Measurements from ENCODE around the gene MATR3.

MATR3 gene

DNA sequence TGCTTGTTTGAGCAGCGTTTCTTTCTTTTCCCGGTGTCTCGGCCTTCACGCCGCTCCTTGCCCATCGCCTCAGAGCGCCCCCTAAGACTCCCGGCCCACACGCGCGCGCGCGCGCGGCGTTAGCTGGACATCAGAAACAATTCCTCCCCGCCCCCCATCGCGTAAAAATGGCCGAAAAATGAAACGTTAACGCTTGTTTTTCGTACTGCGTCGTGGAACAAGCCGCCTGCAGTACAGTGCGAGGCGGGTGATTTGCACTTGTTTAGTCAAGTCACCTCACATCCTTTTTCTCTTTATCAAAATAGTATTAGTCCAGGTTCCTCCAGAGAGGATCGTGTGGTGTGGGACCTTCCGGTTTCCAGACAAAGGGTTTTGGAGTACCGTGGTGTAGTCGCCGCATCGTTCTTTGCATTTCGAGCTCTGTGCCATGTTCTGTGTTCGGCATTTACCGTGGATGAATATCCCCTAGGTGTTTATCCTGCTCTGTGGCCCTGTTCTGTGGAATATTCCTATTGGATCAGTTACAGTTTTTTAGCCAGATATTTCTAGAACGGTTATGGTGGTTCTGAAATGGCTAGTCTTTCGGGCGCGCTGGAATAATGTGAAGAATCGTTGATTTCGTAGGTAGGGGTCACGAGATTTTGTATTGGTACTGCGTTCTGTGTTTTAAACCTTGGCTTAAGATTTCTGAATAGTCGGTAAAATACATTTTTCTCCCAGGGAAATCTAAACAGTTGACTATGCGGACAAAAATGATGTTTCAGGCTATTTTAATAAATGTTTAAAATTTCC, 1.0 kb downstream of the MATR3 start:
- peak overlapping the region; percentile 85 for H3K27ac ChIP-seq (ENCODE audit: low read depth, low read length)
- H4K20me1 ChIP-seq (ENCODE audit: low read depth, low read length): peaks cover 44% of the 10 kb centered on the region
- peak overlapping the region; percentile 97 for H3K9ac ChIP-seq (ENCODE audit: low read length)
- peaks cover 9% of the 10 kb centered on the region for H3K36me3 ChIP-seq (ENCODE audit: low read length)
- H3F3A ChIP-seq (ENCODE audit: insufficient read depth): peaks cover 43% of the 10 kb centered on the region
- TF ChIP-seq, protein P1, sequence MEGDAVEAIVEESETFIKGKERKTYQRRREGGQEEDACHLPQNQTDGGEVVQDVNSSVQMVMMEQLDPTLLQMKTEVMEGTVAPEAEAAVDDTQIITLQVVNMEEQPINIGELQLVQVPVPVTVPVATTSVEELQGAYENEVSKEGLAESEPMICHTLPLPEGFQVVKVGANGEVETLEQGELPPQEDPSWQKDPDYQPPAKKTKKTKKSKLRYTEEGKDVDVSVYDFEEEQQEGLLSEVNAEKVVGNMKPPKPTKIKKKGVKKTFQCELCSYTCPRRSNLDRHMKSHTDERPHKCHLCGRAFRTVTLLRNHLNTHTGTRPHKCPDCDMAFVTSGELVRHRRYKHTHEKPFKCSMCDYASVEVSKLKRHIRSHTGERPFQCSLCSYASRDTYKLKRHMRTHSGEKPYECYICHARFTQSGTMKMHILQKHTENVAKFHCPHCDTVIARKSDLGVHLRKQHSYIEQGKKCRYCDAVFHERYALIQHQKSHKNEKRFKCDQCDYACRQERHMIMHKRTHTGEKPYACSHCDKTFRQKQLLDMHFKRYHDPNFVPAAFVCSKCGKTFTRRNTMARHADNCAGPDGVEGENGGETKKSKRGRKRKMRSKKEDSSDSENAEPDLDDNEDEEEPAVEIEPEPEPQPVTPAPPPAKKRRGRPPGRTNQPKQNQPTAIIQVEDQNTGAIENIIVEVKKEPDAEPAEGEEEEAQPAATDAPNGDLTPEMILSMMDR (IDR thresholded peaks at IDR 0.05; ENCODE audit: insufficient read depth, low read length, poor library complexity, severe bottlenecking): peak; percentile 29
- TF ChIP-seq EZH2phosphoT487 (conservative IDR thresholded peaks at IDR 0.05; ENCODE audit: low read length): no peak
- no peaks in the 10 kb centered on the region for H3K9me2 ChIP-seq (replicated peaks; ENCODE audit: insufficient read depth, low read length)
- peak overlapping the region; percentile 82 for H3K4me3 ChIP-seq (ENCODE audit: insufficient read depth, low read length, poor library complexity, severe bottlenecking)
- H3K9me3 ChIP-seq (ENCODE audit: insufficient read depth, low read length): no peaks in the 10 kb centered on the region
- H3K79me2 ChIP-seq (ENCODE audit: insufficient read depth, low read length): peaks cover 66% of the 10 kb centered on the region
- peak overlapping the region; percentile 98 for H3K4me2 ChIP-seq (ENCODE audit: low read depth, low read length, poor library complexity, severe bottlenecking)
- no peaks in the 10 kb centered on the region for H3K27me3 ChIP-seq (ENCODE audit: low read length)
- H2AFZ ChIP-seq (ENCODE audit: low read depth, low read length, severe bottlenecking): no peak overlapping the region

DNA sequence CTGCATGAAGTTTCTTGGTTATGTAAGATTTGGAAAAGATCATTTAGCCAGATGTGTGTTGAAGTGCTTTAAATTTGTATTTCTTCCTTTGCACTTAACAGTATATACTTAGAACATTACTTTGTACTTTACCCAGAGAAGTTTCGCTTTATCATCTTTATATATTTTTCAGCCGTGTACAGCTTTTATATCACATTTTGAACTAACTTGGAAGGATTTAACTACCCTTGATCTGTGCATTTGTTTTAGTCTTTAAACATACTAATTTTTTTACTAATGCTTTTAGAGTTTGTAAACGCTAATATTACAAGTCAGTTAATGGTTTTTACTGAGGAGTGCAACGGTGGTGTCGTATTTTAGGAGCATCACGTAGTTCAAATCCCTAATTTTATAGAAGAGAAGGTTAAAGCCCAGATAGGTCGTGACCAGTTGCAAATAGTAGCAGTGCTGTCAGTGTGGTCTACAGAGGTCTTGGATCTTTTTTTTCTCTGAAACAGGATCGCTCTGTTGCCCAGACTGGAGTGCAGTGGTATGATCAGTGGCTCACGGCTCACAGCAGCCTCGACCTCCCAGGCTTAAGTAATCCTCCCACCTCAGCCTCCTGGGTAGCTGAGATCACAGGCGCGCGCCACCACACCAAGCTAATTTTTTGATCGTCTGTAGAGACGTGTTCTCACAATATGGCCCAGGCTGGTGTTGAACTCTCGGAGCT, 2.0 kb downstream of the MATR3 start:
- H3K36me3 ChIP-seq (ENCODE audit: low read length): peaks cover 9% of the 10 kb centered on the region

DNA sequence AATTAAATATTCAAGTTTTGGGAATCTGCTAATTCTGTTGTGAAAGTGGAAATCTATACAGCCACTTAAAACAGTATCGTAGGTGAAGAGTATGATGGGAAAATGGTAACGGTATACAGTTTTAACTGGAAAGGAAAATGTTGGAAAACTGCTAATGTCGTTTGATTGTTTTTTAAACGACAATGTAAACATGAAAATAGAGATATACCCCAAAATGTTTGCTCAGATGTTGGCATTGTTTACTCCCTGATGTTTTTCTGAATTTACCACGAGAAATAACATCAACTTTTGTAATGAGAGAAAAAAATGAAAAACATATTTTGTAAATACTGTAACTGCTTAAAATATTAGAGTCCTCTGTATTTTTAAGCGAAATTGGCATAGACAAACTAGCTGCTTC, 2.7 kb downstream of the MATR3 start:
- H3K4me3 ChIP-seq (ENCODE audit: insufficient read depth, low read length, poor library complexity, severe bottlenecking): peak overlapping the region; percentile 82
- no peaks in the 10 kb centered on the region for H3K9me3 ChIP-seq (ENCODE audit: insufficient read depth, low read length)
- no peaks in the 10 kb centered on the region for H3K9me2 ChIP-seq (replicated peaks; ENCODE audit: insufficient read depth, low read length)
- no peak for TF ChIP-seq EZH2phosphoT487 (conservative IDR thresholded peaks at IDR 0.05; ENCODE audit: low read length)
- TF ChIP-seq, protein P1 (IDR thresholded peaks at IDR 0.05; ENCODE audit: insufficient read depth, low read length, poor library complexity, severe bottlenecking): no peak
- H4K20me1 ChIP-seq (ENCODE audit: low read depth, low read length): peaks cover 44% of the 10 kb centered on the region
- peaks cover 36% of the 10 kb centered on the region for H3F3A ChIP-seq (ENCODE audit: insufficient read depth)
- H3K79me2 ChIP-seq (ENCODE audit: insufficient read depth, low read length): peaks cover 82% of the 10 kb centered on the region
- H3K27ac ChIP-seq (ENCODE audit: low read depth, low read length): peak overlapping the region; percentile 29; the same call in 1 of the 2 replicates
- H3K9ac ChIP-seq (ENCODE audit: low read length): peak overlapping the region; percentile 97
- no peak overlapping the region for H2AFZ ChIP-seq (ENCODE audit: low read depth, low read length, severe bottlenecking)
- H3K4me2 ChIP-seq (ENCODE audit: low read depth, low read length, poor library complexity, severe bottlenecking): peak overlapping the region; percentile 98
- no peaks in the 10 kb centered on the region for H3K27me3 ChIP-seq (ENCODE audit: low read length)
- H3K36me3 ChIP-seq (ENCODE audit: low read length): peaks cover 9% of the 10 kb centered on the region

More for the DNA sequence above, 2.0 kb downstream of the MATR3 start:
- Histone ChIP-seq H3K9me3 (ENCODE audit: insufficient read depth, low read length) (no peaks in the 10 kb centered on the region), H3K4me2 (ENCODE audit: low read depth, low read length, poor library complexity, severe bottlenecking) (peak overlapping the region; percentile 98), H4K20me1 (ENCODE audit: low read depth, low read length) (peaks cover 44% of the 10 kb centered on the region), H3F3A (ENCODE audit: insufficient read depth) (peaks cover 43% of the 10 kb centered on the region), H3K27ac (ENCODE audit: low read depth, low read length) (peak overlapping the region; percentile 85), H3K9ac (ENCODE audit: low read length) (peak overlapping the region; percentile 97), H3K4me3 (ENCODE audit: insufficient read depth, low read length, poor library complexity, severe bottlenecking) (peak overlapping the region; percentile 82), H3K9me2 (replicated peaks; ENCODE audit: insufficient read depth, low read length) (no peaks in the 10 kb centered on the region), H3K27me3 (ENCODE audit: low read length) (no peaks in the 10 kb centered on the region), H2AFZ (ENCODE audit: low read depth, low read length, severe bottlenecking) (no peak overlapping the region), H3K79me2 (ENCODE audit: insufficient read depth, low read length) (peaks cover 75% of the 10 kb centered on the region)
- TF ChIP-seq, protein P1 (IDR thresholded peaks at IDR 0.05; ENCODE audit: insufficient read depth, low read length, poor library complexity, severe bottlenecking): no peak
- no peak for TF ChIP-seq EZH2phosphoT487 (conservative IDR thresholded peaks at IDR 0.05; ENCODE audit: low read length)
